Uterus (tissue), 2 donors: ENCODE results near the gene SERPINA5.

ENCODE experiments used
- POLR2A ChIP-seq, 2 donors: fragments of 450-650 bp; IDR thresholded peaks; one replicate each; pipeline ENCODE4 v1.6.1; 2016; ENCODE audit warnings: antibody characterized with exemption in 2 of 2, mild to moderate bottlenecking in 1 of 2, moderate library complexity in 1 of 2
- TF ChIP-seq, protein P1 (sequence below), 4 experiments: fragments of 200-600 bp in 2 of 4; fragments of 450-650 bp in 2 of 4; sonication (generic) in 2 of 4; IDR thresholded peaks; one replicate each; pipeline ENCODE4 v1.5.1; 2016 to 2019; ENCODE audit warnings: antibody characterized with exemption in 4 of 4, mild to moderate bottlenecking in 2 of 4, moderate library complexity in 1 of 4

DNA sequence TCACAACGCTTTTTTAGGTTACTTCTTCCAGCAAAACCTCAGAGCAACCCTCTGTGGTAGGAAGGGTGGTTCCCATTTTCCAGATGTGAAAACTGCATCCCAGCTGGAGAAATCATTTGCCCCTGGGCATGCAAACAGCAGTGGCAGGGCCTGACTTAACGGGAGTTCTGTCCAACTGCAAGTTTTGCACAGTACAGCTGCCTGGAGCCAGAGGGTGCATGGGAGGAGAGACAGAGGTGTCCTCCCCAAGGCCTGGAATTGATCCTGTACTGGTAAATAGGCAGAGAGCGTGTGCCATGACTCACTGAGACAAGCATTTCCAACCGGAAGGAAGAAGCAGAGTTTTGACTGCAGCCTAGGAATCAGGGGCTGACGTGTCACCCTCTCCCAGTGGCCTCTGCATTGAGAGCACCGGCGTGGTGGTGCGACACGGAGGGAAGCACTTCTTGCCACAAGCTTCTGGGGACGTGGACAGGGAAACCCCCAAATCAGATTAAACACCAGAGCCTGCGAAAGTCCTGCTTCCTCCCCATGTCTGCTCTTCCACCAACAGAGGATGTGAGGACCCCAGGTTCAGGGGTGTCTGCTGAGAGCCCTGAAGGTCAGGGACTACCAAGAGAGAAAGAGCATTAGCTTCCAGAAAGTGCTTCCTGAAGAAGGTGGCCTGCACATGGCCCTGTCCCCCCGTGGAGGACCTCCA is 39.0 kb upstream of the SERPINA5 start:
- TF ChIP-seq, protein P1, sequence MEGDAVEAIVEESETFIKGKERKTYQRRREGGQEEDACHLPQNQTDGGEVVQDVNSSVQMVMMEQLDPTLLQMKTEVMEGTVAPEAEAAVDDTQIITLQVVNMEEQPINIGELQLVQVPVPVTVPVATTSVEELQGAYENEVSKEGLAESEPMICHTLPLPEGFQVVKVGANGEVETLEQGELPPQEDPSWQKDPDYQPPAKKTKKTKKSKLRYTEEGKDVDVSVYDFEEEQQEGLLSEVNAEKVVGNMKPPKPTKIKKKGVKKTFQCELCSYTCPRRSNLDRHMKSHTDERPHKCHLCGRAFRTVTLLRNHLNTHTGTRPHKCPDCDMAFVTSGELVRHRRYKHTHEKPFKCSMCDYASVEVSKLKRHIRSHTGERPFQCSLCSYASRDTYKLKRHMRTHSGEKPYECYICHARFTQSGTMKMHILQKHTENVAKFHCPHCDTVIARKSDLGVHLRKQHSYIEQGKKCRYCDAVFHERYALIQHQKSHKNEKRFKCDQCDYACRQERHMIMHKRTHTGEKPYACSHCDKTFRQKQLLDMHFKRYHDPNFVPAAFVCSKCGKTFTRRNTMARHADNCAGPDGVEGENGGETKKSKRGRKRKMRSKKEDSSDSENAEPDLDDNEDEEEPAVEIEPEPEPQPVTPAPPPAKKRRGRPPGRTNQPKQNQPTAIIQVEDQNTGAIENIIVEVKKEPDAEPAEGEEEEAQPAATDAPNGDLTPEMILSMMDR (IDR thresholded peaks at IDR 0.05): no peak
- no peak for TF ChIP-seq POLR2A (IDR thresholded peaks at IDR 0.05)
